HG02571 (cell line): ENCODE measurements around the gene FBXW9.
"Not testable (repeated sequence)": the region's sequence is repeated elsewhere in the genome, so short reads cannot be mapped to it uniquely, and the experiment has no call there.

Experiments
- ATAC-seq: cut with Tn5 transposase; IDR thresholded peaks from one replicate; pipeline ENCODE4 v1.9.1; 2021; ENCODE audit warnings: mild to moderate bottlenecking, moderate library complexity; ENCODE audit not compliant: unreplicated experiment

Gene FBXW9

DNA sequence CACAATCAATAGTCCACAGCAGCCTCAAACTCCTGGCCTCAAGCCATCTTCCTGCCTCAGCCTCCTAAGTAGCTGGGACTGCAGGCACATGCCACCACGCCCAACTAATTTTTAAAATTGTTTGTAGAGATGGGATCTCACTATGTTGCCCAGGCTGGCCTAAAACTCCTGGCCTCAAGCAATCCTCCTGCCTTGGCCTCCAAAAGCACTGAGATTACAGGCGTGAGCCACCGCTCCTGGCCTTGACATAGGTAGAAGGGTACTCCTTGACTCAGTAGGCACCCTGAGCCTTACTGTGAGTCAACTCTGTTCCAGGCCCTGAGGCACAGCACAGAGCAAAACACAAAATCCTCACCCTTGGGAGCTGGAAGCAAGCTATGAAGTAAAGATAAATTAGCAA is 19.5 kb upstream of the FBXW9 start:
- ATAC-seq = no peak

DNA sequence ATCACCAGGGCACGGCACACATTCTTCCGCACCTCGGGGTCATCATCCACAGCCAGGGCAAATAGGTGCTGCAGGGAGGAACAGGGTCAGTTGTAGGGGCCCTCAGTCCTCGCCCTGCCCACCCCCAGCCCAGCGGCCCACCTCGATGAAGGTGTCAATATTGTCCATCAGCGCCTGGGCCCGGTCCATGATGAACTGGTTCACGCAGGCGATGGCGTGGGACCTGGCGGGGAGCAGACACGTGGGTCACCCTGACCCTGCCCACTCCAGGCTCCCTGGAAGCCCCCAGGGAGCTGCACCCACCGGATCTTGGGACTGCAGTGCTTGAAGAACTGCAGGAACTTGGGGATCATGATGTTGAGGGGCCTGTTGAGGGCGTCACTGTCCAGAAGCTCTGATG is 18.7 kb upstream of the FBXW9 start:
- ATAC-seq = no peak

DNA sequence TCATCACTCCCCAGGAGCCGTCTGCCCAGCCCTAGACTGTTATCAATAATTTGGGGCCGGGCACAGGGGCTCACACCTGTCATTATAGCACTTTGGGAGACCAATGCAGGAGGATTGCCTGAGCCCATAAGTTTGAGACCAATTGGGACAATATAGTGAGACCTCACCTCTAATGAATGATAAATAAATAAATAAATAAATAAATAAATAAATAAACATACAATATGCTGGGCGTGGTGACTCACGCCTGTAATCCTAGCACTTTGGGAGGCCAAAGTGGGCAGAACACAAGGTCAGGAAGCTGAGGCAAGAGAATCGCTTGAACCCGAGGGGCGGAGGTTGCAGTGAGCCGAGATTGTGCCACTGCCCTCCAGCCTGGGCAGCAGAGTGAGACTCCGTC is 16.9 kb upstream of the FBXW9 start:
- not testable (repeated sequence) for ATAC-seq

DNA sequence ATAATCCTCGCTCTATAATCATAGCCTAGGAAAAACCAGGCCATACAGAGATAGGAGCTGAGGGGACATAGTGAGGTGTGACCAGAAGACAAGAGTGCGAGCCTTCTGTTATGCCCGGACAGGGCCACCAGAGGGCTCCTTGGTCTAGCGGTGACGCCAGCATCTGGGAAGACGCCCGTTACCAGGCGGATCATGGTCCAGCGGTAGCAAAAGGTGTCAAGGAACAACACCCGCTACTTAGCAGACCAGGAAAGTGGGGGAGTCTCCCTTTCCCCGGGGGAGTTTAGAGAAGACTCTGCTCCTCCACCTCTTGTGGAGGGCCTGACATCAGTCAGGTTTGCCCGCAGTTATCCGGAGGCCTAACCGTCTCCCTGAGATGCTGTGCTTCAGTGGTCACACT is 15.6 kb upstream of the FBXW9 start:
- ATAC-seq = not testable (repeated sequence)

DNA sequence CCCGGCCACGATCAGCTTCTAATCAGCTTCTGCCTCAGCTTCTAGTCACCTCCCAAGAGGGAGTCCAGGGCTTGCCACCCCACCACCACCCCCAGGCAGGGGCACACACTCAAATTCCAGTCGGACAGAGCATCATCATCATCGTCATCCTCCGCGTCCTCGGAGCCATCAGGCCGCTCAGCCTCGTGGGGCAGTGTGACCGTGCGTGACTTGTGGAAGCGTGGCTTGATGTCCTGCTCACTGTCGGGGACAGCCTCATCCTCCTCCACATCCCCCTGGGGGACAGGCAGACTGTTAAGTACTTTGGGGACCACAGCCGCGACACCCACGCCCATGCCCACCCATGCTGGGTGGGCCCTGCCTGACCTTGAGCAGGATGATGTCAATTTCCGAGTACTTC is 14.8 kb upstream of the FBXW9 start:
- ATAC-seq = no peak

DNA sequence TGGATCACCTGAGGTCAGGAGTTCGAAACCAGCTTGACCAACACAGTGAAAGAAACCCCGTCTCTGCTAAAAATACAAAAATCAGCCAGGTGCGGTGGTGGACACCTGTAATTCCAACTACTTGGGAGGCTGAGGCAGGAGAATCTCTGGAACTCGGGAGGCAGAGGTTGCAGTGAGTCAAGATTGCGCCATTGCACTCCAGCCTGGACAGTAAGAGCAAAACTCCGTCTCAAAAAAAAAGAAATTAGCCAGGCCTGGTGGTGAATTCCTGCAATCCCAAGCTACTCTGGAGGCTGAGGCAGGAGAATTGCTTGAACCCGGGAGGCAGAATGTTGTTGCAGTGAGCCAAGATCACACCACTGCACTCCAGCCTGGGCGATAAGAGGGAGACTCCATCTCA is 12.2 kb upstream of the FBXW9 start:
- no peak for ATAC-seq

DNA sequence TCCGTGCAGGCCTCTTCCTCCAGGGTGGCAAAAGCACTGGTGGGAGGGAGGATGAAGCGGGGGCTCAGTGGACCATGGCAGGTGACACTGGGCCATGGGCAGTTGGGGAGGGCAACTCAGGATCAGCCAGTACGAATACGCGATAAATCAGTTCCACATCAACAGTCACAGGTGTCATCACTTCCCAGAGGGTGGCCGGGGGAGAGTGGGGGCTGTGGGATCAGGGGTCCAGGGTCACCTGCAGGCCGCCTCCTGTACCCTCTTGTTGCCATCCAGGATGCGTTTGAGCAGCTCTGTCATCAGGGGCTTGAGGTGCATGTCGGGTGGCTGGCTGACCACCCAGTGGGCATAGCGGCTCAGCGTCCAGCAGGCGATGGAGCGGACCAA is 9.9 kb upstream of the FBXW9 start:
- ATAC-seq = no peak

DNA sequence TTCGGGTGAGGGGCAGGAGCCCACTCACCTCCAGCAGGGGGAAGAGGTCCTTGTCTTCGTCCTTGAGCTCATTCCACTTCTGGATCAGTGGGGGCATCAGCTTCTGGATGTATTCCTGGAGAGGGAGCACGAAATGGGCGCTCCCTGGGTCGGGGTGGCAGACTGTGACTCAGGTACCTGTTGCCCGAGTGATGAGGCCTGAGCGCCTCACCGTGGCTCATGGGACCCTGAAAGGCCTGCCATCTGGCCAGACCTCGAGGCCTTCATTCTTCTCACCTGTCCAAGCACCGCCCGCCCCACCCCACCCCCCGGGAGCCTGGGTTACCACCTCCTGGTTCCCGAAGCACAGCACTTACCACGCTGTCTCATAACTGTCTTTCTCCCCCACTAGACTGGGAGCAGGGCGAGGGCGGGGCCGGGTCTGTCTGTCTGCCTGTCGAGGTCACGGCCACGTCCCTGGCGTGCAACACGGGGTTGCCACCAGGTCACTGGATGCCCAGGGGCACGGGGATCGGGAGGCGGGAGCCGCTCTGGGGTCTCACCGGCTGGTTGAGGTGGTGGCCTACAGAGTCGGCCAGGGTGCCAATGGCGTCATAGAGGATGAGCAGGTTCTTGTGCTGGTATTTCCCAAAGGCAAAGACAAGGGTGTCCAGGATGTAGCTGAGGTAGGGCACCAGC is 9.4 kb upstream of the FBXW9 start:
- ATAC-seq = no peak

DNA sequence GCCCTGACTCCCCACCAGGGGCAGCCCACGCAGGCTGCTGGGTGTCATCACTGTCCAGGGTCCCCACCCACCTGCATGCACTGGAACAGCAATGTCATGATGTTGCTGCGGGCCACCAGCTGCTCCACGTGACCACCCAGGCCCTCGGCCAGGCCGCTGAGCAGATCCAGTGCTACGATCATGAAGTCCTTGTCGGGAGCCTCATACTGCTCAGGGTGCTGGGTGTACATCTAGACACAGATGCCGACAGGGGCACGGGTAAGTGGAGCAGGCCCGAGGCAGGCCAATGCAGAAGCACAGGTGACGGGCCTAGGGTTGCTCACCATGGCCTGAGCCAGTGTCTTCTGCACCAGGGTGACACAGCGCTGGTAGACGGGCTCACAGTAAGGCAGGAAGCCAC is 8.7 kb upstream of the FBXW9 start:
- ATAC-seq = no peak

DNA sequence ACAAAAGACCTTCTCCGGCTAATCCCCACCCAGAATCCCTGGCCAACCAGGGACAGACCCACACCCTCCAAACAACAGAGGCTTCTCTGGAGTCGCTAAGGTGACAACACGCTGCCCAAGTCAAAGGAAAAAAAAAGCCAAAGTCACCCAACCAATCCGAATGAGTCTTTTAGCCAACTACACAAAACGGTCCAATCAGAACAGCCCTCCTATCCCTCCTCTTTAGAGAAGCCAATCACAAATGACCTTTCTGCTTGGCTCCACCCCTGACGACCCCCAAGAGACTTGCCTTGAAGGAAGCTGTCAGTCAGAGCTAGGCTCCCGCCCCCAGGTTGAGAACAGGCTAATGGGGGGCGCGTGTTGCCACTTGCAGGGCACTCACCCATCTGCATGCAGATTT is 6.6 kb upstream of the FBXW9 start:
- ATAC-seq = no peak

DNA sequence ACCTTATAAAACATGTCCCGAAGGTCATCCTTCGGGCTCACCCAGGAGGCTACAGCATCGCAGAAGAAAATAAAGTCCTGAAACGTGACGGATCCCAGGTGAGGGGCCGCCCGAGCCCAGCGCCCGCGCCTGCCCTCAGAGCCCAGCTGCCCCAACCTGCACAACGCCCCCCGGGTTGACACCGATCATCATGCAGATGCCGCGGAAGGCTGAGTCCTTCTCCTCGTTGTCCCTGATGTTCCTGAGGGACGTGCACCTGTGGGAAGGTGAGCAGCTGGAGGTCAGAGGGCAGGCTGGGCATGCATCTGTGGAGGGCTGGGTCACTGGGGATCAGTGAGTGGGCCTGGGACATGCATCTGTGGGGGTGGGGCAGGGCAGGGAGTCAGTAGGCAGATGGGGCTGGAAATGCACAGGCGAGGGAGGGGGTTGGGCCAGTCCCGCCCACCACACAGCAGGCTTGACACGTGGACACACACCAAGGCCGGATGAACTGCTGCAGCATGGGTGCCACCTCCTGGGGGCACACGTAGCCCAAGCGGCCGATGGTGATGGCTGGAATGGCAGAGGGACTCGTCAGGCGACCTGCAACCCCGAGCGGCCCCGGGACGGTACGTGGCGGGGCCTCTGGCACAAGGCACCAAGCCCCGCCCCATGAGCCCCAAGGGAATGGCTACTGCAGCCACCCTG is 5.3 kb upstream of the FBXW9 start:
- no peak for ATAC-seq

DNA sequence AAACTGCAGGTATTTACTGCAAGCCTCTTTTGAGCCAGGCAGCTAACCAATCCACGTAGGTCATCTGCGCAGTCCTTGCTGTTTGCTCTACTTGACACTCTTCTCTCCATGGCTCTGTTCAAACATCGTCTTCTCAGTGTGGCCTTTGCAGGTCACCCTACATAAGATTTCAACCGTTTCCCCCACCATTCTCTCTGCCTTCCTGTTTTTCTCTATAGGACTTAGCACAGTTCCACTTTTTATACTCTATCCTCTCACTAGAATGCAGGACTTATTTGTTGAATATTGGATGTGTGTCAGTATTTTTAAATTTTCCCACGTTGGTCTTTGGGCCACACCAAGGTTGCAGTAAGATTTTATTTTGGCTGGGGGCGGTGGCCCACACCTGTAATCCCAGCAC is 1.7 kb upstream of the FBXW9 start:
- ATAC-seq = no peak

DNA sequence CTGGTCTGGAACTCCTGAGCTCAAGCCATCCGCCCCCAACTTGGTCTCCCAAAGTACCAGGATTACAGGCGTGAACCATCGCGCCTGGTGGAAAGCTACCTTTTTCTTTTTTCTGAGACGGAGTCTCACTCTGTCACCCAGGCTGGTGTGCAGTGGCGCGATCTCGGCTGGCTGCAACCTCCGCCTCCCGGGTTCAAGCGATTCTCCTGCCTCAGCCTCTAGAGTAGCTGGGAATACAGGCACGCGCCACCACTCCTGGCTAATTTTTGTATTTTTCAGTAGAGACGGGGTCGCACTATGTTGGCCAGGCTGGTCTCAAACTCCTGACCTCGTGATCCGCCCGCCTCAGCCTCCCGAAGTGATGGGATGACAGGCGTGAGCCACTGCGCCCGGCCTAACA is 994 bp upstream of the FBXW9 start:
- ATAC-seq = not testable (repeated sequence)

DNA sequence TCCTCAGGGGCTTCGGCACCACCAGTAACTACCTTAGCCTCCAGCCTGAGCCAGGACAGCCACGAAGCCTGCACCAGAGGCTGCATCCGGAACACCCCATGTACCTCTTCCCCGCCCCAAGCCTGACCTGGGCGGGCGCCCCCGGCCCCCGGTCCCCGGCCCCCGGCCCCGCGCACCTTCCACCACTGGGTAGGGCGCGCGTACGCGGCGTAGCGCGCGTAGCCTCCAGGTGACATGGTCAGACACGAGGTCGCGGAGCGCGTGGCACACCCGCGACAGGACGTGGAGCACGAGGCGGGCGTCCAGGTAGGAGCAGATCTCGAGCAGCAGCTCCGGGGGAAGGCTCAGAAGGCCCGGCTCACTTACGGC is 450 bp downstream of the FBXW9 start:
- no peak for ATAC-seq

DNA sequence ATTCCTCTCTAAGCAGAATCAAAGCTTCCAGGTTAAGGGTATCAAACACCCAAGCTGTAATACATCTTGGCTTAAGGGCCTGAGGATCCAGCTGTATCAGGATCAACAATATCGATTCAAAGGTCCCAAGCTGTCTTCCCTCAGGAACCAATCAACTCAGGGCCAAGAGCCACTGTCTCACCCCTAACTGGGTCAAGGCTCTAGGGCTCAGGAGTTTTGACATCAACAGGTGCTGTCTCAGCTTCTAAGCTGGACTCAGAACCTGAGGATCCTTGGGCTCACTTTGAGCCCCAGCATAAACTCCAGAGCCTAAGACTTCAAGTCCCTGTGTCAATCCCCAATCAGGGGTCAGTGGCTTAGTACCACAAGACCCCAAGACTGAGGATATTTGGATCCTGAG is 917 bp downstream of the FBXW9 start:
- no peak for ATAC-seq

DNA sequence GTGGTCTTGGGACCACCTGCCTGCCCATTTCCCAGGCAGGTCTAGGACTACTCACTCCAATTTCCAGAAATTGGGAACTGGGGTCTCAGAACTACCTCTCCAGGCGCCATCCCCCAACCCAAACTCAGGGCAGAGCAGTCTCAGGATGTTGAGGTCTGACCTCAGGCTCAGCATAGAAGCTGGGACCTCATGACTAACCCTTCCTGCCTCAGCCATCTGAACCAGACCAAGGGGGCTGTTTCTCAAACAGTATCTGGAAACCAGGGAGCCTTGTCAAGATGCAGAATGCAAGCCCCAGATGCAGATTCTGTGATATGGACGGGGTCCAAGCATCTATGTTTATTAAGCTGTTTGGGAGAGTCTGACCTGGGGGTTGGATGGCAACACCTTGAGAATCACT is 1.3 kb downstream of the FBXW9 start:
- no peak for ATAC-seq

DNA sequence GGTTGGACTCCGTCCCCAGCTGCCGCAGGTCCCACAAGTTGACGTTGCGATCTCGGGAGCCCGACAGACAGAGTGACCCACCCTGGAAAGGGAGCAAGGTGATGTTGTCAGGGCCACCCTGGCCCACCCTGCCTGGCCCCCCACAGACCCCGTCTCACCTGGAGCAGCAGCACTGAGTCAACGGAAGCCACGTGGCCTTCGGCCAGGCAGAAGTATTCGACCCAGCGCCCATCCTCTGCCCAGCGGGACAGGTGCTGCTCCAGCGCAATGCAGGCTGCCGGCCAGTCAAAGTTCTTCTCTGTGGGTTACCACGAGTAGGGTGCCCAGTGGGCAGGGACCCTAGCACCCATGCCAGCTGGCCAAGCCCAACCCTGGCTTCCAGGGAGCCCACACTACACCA is 1.8 kb downstream of the FBXW9 start:
- no peak for ATAC-seq

DNA sequence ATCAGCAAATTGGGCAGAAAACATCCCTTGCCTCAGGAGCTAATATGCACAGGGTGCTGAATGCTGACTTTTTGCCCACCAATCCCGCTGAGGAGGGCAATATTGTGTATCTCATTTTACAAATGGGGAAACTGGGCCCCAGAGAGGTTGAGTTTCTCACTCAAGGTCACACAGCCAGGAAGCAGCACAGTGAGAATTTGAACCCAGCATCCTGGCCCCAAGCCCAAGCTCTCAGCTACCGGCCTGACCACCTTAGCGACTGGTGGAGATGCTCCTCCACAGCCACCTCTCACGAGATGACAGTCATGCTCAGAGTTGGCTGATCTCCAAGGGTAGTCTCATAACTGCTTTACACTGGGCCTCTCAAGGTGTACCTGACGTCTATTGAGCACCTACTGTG is 3.5 kb downstream of the FBXW9 start:
- no peak for ATAC-seq

DNA sequence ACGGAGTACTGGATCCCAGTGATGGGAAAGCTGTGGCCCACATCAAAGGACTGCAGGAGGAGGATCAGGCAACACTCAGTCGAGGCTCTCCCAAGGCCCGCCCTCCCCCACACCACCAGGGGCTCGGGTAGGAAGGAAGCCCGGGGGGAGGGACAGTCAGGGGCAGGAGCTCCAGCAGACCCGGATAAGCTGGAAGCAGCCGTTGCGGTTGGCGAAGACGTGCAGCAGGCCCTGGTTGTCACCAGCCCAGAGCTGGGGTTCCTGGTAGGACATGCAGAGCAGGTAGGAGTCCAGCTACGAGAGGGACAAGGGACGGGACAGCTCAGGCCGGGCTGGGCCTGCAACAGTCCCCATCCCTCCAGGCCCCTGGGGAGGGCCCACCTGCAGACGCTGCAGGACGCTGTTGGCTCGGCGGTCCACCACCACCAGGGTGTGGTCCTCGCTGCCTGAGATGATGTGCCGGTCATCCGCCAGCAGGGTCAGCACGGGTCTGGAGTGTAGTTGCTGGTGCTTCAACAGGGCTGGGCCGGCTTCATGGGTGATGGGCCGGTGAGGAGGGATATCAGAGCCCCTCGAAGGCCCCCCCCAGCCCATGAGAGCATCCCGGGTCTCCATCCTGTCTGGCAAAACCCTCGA is 6.7 kb downstream of the FBXW9 start:
- no peak for ATAC-seq

DNA sequence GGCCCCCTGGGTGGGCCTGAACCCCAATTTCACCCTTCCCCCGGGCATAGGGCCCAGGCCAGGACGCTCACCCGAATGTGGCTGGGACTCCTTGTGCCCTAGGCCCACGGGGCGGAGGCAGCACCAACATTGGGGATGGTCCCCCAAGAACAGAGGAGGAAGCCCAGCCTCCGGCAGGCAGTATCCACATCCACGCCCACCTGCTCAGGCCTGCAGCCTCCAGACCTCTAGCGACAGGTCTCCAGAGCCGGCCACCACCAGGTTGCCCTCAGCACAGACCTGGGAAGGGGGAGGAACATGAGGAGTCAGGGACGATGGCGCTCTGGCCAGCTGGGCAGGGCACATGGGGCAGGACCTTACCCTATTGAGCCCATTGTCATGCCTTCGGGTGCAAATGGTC is 7.4 kb downstream of the FBXW9 start:
- no peak for ATAC-seq

DNA sequence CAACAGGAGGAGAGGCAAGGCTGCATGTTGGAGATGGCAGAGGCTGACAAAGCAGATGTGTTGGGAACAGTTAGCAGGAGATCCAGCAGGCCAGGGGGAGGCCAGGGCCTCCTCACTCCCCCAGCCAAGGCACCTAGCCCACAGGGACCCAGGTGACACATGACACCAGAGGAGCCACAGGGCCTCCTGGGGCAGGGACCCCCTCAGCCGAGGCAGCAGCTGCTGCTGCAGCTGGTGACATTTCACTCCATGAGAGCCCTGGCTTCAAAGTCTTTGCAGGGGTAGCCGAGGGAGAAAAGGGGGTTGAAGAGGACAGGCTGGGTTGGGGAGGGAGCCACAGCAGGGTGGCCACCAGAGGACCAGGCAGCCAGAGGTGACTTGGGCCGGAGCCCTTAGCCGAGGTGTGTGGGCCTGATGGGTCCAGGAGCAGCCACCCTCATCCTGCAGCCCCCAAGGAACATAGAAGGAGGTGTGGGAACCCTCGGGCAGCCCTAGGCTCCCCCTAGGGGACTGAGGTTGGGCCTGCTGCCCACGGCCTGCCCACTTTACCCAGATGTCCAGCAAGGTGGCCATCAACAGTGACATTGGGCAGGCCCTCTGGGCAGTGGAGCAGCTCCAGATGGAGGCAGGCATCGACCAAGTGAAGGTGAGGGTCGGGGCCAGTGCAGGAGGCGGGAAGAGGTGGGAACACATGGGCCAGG is 8.8 kb downstream of the FBXW9 start, which contains the start of gene GNG14:
Gene GNG14, plus strand, starts transcription at position 503 of the 701 bp plus-strand sequence. Its CDS starts 51 bp downstream, at position 554.
- ATAC-seq = no peak

DNA sequence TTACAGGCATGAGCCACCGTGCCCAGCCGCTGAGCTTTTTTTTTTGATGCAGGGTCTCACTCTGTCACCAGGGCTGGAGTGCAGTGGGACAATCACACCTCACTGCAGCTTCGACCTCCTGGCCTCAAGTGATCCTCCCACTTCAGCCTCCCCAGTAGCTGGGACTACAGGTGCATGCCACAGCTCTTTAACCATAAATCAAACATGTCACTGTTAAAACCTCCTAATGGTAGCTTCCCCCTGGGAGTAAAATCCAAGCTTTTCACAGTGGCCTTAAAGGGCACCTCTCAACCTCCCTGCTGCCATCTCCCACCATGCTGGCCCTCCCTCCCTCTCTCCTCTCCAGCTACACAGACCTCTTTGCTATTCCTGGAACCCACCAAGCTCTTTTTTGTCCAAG is 10.6 kb downstream of the FBXW9 start:
- ATAC-seq = no peak
